HepG2 (cell line): ENCODE data around the gene RSAD1. TPM values are rescaled to one million over a fixed set of nuclear protein-coding genes. Genes with fewer than 3 reads are reported as not detected.

Experiments used
- ATAC-seq: fragments of 200-7000 bp; cut with Tn5 transposase; 3 replicates; pipeline ENCODE4 v1.9.1; 2020; ENCODE audit warnings: mild to moderate bottlenecking, moderate library complexity
- BruUV-seq: library from RNA; stranded (reverse); fragments of 400-500 nt; replicated peaks from 2 replicates; lab custom pipeline; 2021; lab: Mats Ljungman, UMichigan
- CTCF ChIA-PET: fragments of 300-600 bp; formaldehyde crosslinking; extraction: SDS; loops from one replicate; lab custom pipeline; 2021; ENCODE audit warnings: low total read pairs, inconsistent platforms, low intra/inter-chr PET ratio; lab: Yijun Ruan, JAX
- POLR2A ChIA-PET: fragments of 350-600 bp; sonication (Branson Sonifier 250); formaldehyde crosslinking; loops from one replicate; lab custom pipeline; 2020; ENCODE audit warnings: antibody characterized with exemption, inconsistent platforms; lab: Yijun Ruan, JAX
- DNase-seq: peaks from one replicate; pipeline ENCODE4 v3.0.0-alpha.2; 2015; ENCODE audit warnings: low spot score
- FAIRE-seq: peaks from 3 replicates; lab custom pipeline; 2011; peaks lifted over from hg19 to GRCh38; lab: Jason Lieb, UNC
- H2AFZ ChIP-seq: one replicate; pipeline ENCODE4 v1.6.1; 2011; ENCODE audit warnings: low read length, inconsistent platforms
- H3K27ac ChIP-seq: fragments of 300-600 bp; 3 replicates; pipeline ENCODE4 v1.8.0; 2011; ENCODE audit warnings: mixed run types, mild to moderate bottlenecking, mixed read lengths, low read length, inconsistent platforms; ENCODE audit not compliant: insufficient read depth; ENCODE audit errors: extremely low read length
- H3K27me3 ChIP-seq, 2 experiments: fragments of 200-600 bp in 1 of 2; 2 replicates in 1 of 2; 3 replicates in 1 of 2; pipeline versions ENCODE4 v1.6.0 to v1.8.0; 2011; ENCODE audit warnings: low read length in 2 of 2, mild to moderate bottlenecking in 2 of 2, moderate library complexity in 2 of 2, inconsistent platforms in 1 of 2; ENCODE audit not compliant: insufficient read depth in 2 of 2, control insufficient read depth in 1 of 2
- H3K36me3 ChIP-seq, 2 experiments: fragments of 200-600 bp in 1 of 2; replicated peaks in 1 of 2; 2 replicates in 1 of 2; 3 replicates in 1 of 2; pipeline versions ENCODE4 v1.5.1 to v1.8.0; 2011; ENCODE audit warnings: low read length in 2 of 2, inconsistent platforms in 1 of 2; ENCODE audit not compliant: insufficient read depth in 2 of 2, control insufficient read depth in 1 of 2
- H3K4me1 ChIP-seq: 2 replicates; pipeline ENCODE4 v1.5.1; 2012; ENCODE audit warnings: low read length, inconsistent platforms; ENCODE audit not compliant: insufficient read depth
- H3K4me2 ChIP-seq: 2 replicates; pipeline ENCODE4 v1.6.0; 2011; ENCODE audit warnings: low read depth, low read length, inconsistent platforms
- H3K4me3 ChIP-seq, 3 experiments: fragments of 200-600 bp in 1 of 3; sonication (generic), shearing (Covaris generic) in 1 of 3; replicated peaks in 1 of 3; 2 replicates each; pipeline ENCODE4 v1.5.1; 2011 to 2016; ENCODE audit warnings: low read length in 3 of 3, inconsistent platforms in 2 of 3, low read depth in 2 of 3, mild to moderate bottlenecking in 2 of 3, control low read depth in 1 of 3, mixed read lengths in 1 of 3; ENCODE audit not compliant: insufficient read depth in 1 of 3
- H3K79me2 ChIP-seq: one replicate; pipeline ENCODE4 v1.6.1; 2011; ENCODE audit warnings: low read length, inconsistent platforms; ENCODE audit not compliant: insufficient read depth
- H3K9ac ChIP-seq: 2 replicates; pipeline ENCODE4 v1.6.0; 2011; ENCODE audit warnings: mild to moderate bottlenecking, low read depth, low read length, inconsistent platforms; ENCODE audit not compliant: insufficient read depth
- H3K9me3 ChIP-seq: 2 replicates; pipeline ENCODE4 v1.5.1; 2012; ENCODE audit warnings: mild to moderate bottlenecking, low read length
- H4K20me1 ChIP-seq: 2 replicates; pipeline ENCODE4 v1.6.0; 2011; ENCODE audit warnings: inconsistent platforms, mild to moderate bottlenecking, low read length, moderate library complexity; ENCODE audit not compliant: insufficient read depth
- ARHGAP35 ChIP-seq: sonication (generic); formaldehyde crosslinking; IDR thresholded peaks from 2 replicates; pipeline ENCODE4 v1.9.0; 2022; ENCODE audit warnings: mild to moderate bottlenecking, inconsistent platforms, moderate library complexity, missing genetic modification reagents, borderline replicate concordance
- CAMTA2 ChIP-seq: sonication (generic); formaldehyde crosslinking; IDR thresholded peaks from 2 replicates; pipeline ENCODE4 v1.4.0; 2020; ENCODE audit warnings: mild to moderate bottlenecking, missing genetic modification reagents, borderline replicate concordance
- GATA4 ChIP-seq: sonication (generic); IDR thresholded peaks from 2 replicates; pipeline ENCODE4 v1.6.1; 2016; ENCODE audit warnings: antibody characterized with exemption, low read depth, borderline replicate concordance
- GMEB1 ChIP-seq: sonication (generic); formaldehyde crosslinking; IDR thresholded peaks from 2 replicates; pipeline ENCODE4 v1.5.1; 2020; ENCODE audit warnings: missing genetic modification reagents, mild to moderate bottlenecking, borderline replicate concordance
- JUNB ChIP-seq: sonication (generic); formaldehyde crosslinking; IDR thresholded peaks from 2 replicates; pipeline ENCODE4 v1.8.0; 2022; ENCODE audit warnings: missing genetic modification reagents, mild to moderate bottlenecking, borderline replicate concordance
- KDM2A ChIP-seq: sonication (generic); formaldehyde crosslinking; IDR thresholded peaks from 2 replicates; pipeline ENCODE4 v1.4.0; 2020; ENCODE audit warnings: low read depth, missing genetic modification reagents, borderline replicate concordance
- NPAS2 ChIP-seq: sonication (generic); formaldehyde crosslinking; IDR thresholded peaks from 2 replicates; pipeline ENCODE4 v1.8.0; 2022; ENCODE audit warnings: mild to moderate bottlenecking, missing genetic modification reagents, borderline replicate concordance
- NR3C1 ChIP-seq: sonication (generic); formaldehyde crosslinking; IDR thresholded peaks from 2 replicates; pipeline ENCODE4 v1.4.0; 2020; ENCODE audit warnings: missing genetic modification reagents
- SIN3B ChIP-seq: fragments of 150-350 bp; IDR thresholded peaks from 2 replicates; pipeline ENCODE4 v1.6.1; 2014; ENCODE audit warnings: low read length
- SP1 ChIP-seq, 2 experiments: fragments of 450-650 bp in 1 of 2; sonication (generic) in 1 of 2; formaldehyde crosslinking in 1 of 2; IDR thresholded peaks; 2 replicates each; pipeline versions ENCODE4 v1.4.0 to v1.6.1; 2016 to 2020; ENCODE audit warnings: missing genetic modification reagents in 1 of 2
- ZNF326 ChIP-seq: sonication (generic); formaldehyde crosslinking; IDR thresholded peaks from 2 replicates; pipeline ENCODE4 v1.4.0; 2020; ENCODE audit warnings: missing genetic modification reagents, borderline replicate concordance
- ZNF432 ChIP-seq: sonication (generic); formaldehyde crosslinking; IDR thresholded peaks from 2 replicates; pipeline ENCODE4 v1.5.0; 2020; ENCODE audit warnings: missing genetic modification reagents, mild to moderate bottlenecking, borderline replicate concordance
- ZNF441 ChIP-seq: sonication (generic); formaldehyde crosslinking; IDR thresholded peaks from 2 replicates; pipeline ENCODE4 v1.7.0; 2021; ENCODE audit warnings: missing genetic modification reagents, borderline replicate concordance
- ZNF792 ChIP-seq: IDR thresholded peaks from 2 replicates; pipeline ENCODE4 v1.6.1; 2016
- WGBS: methylation state at CpG from one replicate; pipeline ENCODE4 v1.1.6; 2017; ENCODE audit warnings: low lambda C conversion rate; 5-methylcytosine and 5-hydroxymethylcytosine counted together
- in situ Hi-C: cut with HindIII; loops from 2 replicates; pipeline ENCODE4 v1.10.0; 2017; ENCODE audit warnings: low pct_unique_long_range_greater_than_20kb; ENCODE audit not compliant: extremely low pct_ligation_motif_present
- intact Hi-C: fragments of 100-400 bp; cut with micrococcal nuclease; formaldehyde crosslinking; loops from one replicate; pipeline ENCODE4 v1.10.0; 2022; ENCODE audit not compliant: unreplicated experiment
- polyA plus RNA-seq, 8 experiments: library from polyadenylated mRNA; depleted of rRNA in 3 of 8; stranded (reverse) in 7 of 8; unstranded in 1 of 8; fragments of >200 nt; fragmentation: Illumina TruSeq in 4 of 8; extraction: Trizol in 4 of 8; gene quantifications; 2 replicates each; pipeline versions ENCODE4 v1.2.1 to v1.2.3, GENCODE V29; 2011 to 2016; ENCODE audit warnings: low read depth in 4 of 8, missing spikeins in 1 of 8, mixed read lengths in 1 of 8; ENCODE audit not compliant: insufficient read depth in 1 of 8
- total RNA-seq, 5 experiments: library from RNA; depleted of rRNA; stranded (reverse); fragments of >200 nt; fragmentation: Illumina TruSeq; extraction: Trizol; gene quantifications; 2 replicates each; pipeline ENCODE4 v1.2.3, GENCODE V29; 2016; ENCODE audit warnings: low read depth in 1 of 5
- TF ChIP-seq, protein P1 (sequence below): sonication (generic); formaldehyde crosslinking; conservative IDR thresholded peaks from 2 replicates; pipeline ENCODE4 v1.8.0; 2022; ENCODE audit warnings: low read depth, missing genetic modification reagents
- TF ChIP-seq, protein P2 (sequence below), 2 experiments: sonication (generic) in 1 of 2; formaldehyde crosslinking in 1 of 2; IDR thresholded peaks; 2 replicates each; pipeline versions ENCODE4 v1.4.0 to v1.6.1; 2018 to 2020; ENCODE audit warnings: missing genetic modification reagents in 2 of 2, borderline replicate concordance in 1 of 2, low read depth in 1 of 2, mild to moderate bottlenecking in 1 of 2, missing biosample characterization in 1 of 2

RSAD1 gene
- total and polyA plus RNA-seq, 2 of the 13 experiments (the other 11 are each of a cell fraction or from before 2014, with no cell fraction given): 22.7 to 27.7 TPM

DNA sequence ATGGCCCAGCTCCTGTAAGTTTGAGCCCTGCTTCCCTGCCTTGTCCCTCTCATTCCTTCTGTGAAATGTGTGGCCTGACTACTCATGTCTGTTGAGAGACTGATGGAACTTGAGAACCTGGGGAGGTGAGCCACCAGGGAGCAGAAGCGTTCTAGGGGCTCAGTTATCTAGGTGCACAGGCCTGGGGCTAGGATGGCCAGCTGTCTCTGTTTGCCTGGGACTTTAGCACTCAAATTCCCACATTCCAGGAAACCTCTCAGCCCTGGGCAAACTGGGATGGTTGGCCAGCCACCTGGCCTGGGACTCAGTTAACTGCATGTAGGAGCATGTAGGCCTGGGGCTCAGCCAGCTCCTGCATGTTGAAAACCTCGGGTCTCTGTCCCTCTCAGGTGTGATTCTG is 44.5 kb downstream of the RSAD1 start (continued):
- 0 out of 2 replicates have a peak, but pooled peaks have one; percentile 8 for TF ChIP-seq KDM2A (CRISPR knock-in tag)
- no peak for TF ChIP-seq GATA4

- H3K79me2 ChIP-seq: no peaks in the 10 kb centered on the region
- intact Hi-C loops (no loop called here), in situ Hi-C loops (no loop called here)
- BruUV-seq: no TSS peak
- TF ChIP-seq, protein P1, sequence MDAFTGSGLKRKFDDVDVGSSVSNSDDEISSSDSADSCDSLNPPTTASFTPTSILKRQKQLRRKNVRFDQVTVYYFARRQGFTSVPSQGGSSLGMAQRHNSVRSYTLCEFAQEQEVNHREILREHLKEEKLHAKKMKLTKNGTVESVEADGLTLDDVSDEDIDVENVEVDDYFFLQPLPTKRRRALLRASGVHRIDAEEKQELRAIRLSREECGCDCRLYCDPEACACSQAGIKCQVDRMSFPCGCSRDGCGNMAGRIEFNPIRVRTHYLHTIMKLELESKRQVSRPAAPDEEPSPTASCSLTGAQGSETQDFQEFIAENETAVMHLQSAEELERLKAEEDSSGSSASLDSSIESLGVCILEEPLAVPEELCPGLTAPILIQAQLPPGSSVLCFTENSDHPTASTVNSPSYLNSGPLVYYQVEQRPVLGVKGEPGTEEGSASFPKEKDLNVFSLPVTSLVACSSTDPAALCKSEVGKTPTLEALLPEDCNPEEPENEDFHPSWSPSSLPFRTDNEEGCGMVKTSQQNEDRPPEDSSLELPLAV (CRISPR knock-in tag): no peak
- TF ChIP-seq CAMTA2 (no peak), ZNF432 (CRISPR knock-in tag) (no peak), SP1 (IDR thresholded peaks at IDR 0.05) (no peak), SP1 (CRISPR knock-in tag; IDR thresholded peaks at IDR 0.05) (no peak), NPAS2 (CRISPR knock-in tag) (no peak), NR3C1 (CRISPR knock-in tag) (no peak), ZNF441 (no peak), ZNF326 (CRISPR knock-in tag) (no peak), ARHGAP35 (no peak), JUNB (CRISPR knock-in tag) (no peak), GMEB1 (CRISPR knock-in tag) (no peak), SIN3B (no peak), ZNF792 (CRISPR knock-in tag) (no peak)
- TF ChIP-seq, protein P2, sequence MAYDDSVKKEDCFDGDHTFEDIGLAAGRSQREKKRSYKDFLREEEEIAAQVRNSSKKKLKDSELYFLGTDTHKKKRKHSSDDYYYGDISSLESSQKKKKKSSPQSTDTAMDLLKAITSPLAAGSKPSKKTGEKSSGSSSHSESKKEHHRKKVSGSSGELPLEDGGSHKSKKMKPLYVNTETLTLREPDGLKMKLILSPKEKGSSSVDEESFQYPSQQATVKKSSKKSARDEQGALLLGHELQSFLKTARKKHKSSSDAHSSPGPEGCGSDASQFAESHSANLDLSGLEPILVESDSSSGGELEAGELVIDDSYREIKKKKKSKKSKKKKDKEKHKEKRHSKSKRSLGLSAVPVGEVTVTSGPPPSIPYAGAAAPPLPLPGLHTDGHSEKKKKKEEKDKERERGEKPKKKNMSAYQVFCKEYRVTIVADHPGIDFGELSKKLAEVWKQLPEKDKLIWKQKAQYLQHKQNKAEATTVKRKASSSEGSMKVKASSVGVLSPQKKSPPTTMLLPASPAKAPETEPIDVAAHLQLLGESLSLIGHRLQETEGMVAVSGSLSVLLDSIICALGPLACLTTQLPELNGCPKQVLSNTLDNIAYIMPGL (CRISPR knock-in tag; IDR thresholded peaks at IDR 0.05; ENCODE audit: borderline replicate concordance in 1 of 2, low read depth in 1 of 2): no peak
- no peak overlapping the region for H3K4me2 ChIP-seq
- no peak for FAIRE-seq
- H3K4me1 ChIP-seq: peaks cover 21% of the 10 kb centered on the region
- no peak for DNase-seq
- WGBS: 83% methylated on average over 16 of the region's 18 CpGs
- 0 out of 5 replicates have a peak, but pooled peaks cover 0 to 14% of the 10 kb centered on the region in 2 experiments for H3K27me3 ChIP-seq
- H3K36me3 ChIP-seq: no peaks in the 10 kb centered on the region
- H4K20me1 ChIP-seq: no peaks in the 10 kb centered on the region
- ChIA-PET POLR2A (no interaction called here), CTCF (no interaction called here)
- H3K4me3 ChIP-seq: no peak overlapping the region
- H3K27ac ChIP-seq: no peak overlapping the region
- ATAC-seq: no peak
- no peak overlapping the region for H2AFZ ChIP-seq
- H3K9ac ChIP-seq: no peak overlapping the region
- no peaks in the 10 kb centered on the region for H3K9me3 ChIP-seq
Measured at GRCh38 chr17:50524838-50525237, 46.2 kb downstream of the RSAD1 start.
